ENCODE measurements around the gene BACE1.

GRCh38 chr11:117271208-117271607 is 44.8 kb downstream of the BACE1 start:
- TF ChIP-seq, protein P1, sequence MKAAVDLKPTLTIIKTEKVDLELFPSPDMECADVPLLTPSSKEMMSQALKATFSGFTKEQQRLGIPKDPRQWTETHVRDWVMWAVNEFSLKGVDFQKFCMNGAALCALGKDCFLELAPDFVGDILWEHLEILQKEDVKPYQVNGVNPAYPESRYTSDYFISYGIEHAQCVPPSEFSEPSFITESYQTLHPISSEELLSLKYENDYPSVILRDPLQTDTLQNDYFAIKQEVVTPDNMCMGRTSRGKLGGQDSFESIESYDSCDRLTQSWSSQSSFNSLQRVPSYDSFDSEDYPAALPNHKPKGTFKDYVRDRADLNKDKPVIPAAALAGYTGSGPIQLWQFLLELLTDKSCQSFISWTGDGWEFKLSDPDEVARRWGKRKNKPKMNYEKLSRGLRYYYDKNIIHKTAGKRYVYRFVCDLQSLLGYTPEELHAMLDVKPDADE (IDR thresholded peaks at IDR 0.05), result no peak
- TF ChIP-seq REST (IDR thresholded peaks at IDR 0.05; ENCODE audit: unreplicated experiment), result no peak
- TF ChIP-seq, protein P2, sequence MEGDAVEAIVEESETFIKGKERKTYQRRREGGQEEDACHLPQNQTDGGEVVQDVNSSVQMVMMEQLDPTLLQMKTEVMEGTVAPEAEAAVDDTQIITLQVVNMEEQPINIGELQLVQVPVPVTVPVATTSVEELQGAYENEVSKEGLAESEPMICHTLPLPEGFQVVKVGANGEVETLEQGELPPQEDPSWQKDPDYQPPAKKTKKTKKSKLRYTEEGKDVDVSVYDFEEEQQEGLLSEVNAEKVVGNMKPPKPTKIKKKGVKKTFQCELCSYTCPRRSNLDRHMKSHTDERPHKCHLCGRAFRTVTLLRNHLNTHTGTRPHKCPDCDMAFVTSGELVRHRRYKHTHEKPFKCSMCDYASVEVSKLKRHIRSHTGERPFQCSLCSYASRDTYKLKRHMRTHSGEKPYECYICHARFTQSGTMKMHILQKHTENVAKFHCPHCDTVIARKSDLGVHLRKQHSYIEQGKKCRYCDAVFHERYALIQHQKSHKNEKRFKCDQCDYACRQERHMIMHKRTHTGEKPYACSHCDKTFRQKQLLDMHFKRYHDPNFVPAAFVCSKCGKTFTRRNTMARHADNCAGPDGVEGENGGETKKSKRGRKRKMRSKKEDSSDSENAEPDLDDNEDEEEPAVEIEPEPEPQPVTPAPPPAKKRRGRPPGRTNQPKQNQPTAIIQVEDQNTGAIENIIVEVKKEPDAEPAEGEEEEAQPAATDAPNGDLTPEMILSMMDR (conservative IDR thresholded peaks at IDR 0.05; ENCODE audit: low read depth in 2 of 2), result no peak
- no peak for TF ChIP-seq EZH2phosphoT487 (IDR thresholded peaks at IDR 0.05; ENCODE audit: unreplicated experiment)
- no peak for TF ChIP-seq JUNB (IDR thresholded peaks at IDR 0.05; ENCODE audit: unreplicated experiment)
- TF ChIP-seq ZNF331 (CRISPR knock-in tag; IDR thresholded peaks at IDR 0.05; ENCODE audit: low read depth), result no peak
- no peak for TF ChIP-seq EZH2 (IDR thresholded peaks at IDR 0.05; ENCODE audit: low read depth, unreplicated experiment)

Data from GM23338 (cell line).